Measurements from ENCODE around the gene PIF1.

DNA sequence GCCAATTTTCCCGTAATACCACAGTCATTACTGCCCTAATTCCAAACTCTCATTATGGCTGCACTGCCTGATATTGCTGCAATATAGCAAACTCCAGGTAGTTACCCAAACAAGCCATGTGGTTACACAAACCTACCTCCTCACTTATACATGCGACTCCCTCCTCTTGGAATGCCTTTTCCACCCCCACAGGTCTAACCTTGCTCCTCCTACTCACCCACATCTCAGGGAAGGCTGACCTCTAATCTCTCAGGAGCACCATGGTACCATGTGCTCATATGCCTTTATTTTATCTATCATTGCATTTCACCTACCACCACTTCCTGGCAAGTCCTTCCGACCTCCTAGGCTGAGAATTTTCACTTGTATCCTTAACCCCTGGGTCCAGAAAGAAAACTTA is 53.0 kb downstream of the PIF1 start:
- TF ChIP-seq, protein P1, sequence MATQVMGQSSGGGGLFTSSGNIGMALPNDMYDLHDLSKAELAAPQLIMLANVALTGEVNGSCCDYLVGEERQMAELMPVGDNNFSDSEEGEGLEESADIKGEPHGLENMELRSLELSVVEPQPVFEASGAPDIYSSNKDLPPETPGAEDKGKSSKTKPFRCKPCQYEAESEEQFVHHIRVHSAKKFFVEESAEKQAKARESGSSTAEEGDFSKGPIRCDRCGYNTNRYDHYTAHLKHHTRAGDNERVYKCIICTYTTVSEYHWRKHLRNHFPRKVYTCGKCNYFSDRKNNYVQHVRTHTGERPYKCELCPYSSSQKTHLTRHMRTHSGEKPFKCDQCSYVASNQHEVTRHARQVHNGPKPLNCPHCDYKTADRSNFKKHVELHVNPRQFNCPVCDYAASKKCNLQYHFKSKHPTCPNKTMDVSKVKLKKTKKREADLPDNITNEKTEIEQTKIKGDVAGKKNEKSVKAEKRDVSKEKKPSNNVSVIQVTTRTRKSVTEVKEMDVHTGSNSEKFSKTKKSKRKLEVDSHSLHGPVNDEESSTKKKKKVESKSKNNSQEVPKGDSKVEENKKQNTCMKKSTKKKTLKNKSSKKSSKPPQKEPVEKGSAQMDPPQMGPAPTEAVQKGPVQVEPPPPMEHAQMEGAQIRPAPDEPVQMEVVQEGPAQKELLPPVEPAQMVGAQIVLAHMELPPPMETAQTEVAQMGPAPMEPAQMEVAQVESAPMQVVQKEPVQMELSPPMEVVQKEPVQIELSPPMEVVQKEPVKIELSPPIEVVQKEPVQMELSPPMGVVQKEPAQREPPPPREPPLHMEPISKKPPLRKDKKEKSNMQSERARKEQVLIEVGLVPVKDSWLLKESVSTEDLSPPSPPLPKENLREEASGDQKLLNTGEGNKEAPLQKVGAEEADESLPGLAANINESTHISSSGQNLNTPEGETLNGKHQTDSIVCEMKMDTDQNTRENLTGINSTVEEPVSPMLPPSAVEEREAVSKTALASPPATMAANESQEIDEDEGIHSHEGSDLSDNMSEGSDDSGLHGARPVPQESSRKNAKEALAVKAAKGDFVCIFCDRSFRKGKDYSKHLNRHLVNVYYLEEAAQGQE (IDR thresholded peaks at IDR 0.05; ENCODE audit: insufficient replicate concordance, low read depth) = no peak
- TF ChIP-seq, protein P2, sequence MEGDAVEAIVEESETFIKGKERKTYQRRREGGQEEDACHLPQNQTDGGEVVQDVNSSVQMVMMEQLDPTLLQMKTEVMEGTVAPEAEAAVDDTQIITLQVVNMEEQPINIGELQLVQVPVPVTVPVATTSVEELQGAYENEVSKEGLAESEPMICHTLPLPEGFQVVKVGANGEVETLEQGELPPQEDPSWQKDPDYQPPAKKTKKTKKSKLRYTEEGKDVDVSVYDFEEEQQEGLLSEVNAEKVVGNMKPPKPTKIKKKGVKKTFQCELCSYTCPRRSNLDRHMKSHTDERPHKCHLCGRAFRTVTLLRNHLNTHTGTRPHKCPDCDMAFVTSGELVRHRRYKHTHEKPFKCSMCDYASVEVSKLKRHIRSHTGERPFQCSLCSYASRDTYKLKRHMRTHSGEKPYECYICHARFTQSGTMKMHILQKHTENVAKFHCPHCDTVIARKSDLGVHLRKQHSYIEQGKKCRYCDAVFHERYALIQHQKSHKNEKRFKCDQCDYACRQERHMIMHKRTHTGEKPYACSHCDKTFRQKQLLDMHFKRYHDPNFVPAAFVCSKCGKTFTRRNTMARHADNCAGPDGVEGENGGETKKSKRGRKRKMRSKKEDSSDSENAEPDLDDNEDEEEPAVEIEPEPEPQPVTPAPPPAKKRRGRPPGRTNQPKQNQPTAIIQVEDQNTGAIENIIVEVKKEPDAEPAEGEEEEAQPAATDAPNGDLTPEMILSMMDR (IDR thresholded peaks at IDR 0.05; ENCODE audit: insufficient read depth, low read length) = no peak
- no peak for TF ChIP-seq POLR2AphosphoS5 (IDR thresholded peaks at IDR 0.05; ENCODE audit: low read depth)
- TF ChIP-seq GABPA (IDR thresholded peaks at IDR 0.05; ENCODE audit: low read depth) = no peak

Data from HL-60 (cell line).